Activated CD8-positive, alpha-beta memory T cell treated with anti-CD3 and anti-CD28 coated beads, Interleukin-2, amount 50 U/mL, for 1 hour (primary cell): ENCODE results near the gene DTX2.
"Not testable (repeated sequence)": the region's sequence is repeated elsewhere in the genome, so short reads cannot be mapped to it uniquely, and the experiment has no call there.

ENCODE experiments used
- DNase-seq: peaks from one replicate; pipeline ENCODE4 v3.0.0-alpha.2; 2020; ENCODE audit errors: extremely low read depth

The DTX2 gene

DNA sequence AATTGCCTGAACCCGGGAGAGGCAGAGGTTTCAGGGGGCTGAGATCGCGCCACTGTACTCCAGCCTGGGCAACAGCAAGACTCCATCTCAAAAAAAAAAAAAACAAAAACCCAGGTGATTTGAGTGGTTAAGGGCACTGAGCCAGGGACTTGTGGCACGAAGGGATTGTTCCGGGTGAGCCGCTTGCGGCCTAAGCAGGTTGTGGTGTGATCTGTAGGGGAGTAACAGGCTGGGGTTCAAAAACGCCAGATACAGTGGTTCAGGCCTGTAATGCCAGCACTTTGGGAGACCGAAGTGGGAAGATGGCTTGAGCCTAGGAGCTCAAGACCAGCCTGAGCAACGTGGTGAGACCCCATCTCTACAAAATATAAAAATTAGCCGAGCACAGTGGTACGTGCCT, 17.7 kb upstream of the DTX2 start:
- not testable (repeated sequence) for DNase-seq

GRCh38 chr7:76445577-76446008, 15.9 kb upstream of the DTX2 start:
- DNase-seq = not testable (repeated sequence)

DNA sequence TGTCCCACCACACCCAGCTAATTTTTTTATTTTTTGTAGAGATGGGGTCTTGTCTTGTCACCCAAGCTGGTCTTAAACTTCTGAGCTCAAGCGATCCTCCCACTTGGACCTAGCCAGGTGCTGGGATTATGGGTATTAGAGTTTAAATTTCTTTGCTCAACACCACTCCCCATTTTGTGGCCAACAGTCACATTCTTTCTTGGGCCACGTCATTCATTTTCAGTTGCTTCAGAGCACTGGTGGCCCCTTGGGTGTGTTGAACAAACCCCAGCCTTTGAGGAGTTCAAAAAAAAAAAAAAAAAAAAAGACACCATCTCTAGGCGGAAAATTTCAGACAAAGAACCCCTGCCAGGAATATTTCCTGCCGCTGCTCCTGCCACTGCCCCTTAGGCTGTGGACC, 4.5 kb upstream of the DTX2 start:
- not testable (repeated sequence) for DNase-seq

- DNase-seq = not testable (repeated sequence)
Observed at GRCh38 chr7:76458504-76458903, 3.0 kb upstream of the DTX2 start.

GRCh38 chr7:76460767-76461166, 742 bp upstream of the DTX2 start:
- not testable (repeated sequence) for DNase-seq

DNA sequence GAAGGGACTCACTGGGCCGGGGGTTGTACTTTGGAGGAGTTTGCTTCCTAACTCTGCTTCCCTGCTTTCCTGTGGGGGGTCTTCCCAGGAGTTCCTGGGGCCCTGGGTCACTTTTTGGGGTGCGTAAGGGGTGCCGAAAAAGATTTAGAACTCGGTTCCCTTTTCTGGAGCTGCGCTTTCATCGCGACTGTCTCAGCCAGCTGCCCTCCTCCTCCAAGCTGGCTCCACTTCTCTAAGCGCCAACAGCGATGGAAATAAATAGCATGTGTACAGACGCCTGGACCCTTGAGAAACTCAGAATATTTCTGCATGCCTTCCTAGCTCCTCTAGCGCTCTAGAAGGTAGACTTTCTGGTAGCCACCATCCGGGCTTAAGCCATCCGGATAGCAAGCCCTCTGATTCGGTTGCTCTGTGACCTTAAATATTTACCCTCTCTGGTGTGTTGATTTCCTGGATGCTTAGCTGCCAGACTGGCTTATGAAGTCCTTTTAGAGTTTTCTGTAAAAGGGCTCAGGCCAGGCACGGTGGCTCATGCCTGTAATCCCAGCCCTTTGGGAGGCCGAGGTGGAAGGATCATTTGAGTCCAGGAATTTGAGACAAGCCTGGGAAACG, 868 bp downstream of the DTX2 start:
- DNase-seq = not testable (repeated sequence)

DNA sequence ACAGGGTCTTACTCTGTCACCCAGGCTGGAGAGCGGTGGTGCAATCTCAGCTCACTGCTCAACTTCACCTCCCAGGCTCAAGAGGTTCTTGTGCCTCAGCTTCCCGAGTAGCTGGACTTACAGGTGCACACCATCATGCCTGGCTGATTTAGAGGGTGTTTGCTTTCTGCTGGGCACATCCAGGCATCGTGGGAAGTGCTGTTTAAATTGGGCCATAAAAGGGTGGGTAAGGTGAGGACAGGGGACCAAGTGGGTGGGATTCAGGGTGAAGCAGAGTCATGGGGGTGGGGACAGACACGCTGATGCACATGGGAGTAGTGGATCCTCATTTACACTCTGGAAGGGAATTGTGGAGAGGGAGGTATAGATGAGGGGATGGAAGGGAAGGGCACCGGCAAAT, 3.5 kb downstream of the DTX2 start:
- not testable (repeated sequence) for DNase-seq

DNA sequence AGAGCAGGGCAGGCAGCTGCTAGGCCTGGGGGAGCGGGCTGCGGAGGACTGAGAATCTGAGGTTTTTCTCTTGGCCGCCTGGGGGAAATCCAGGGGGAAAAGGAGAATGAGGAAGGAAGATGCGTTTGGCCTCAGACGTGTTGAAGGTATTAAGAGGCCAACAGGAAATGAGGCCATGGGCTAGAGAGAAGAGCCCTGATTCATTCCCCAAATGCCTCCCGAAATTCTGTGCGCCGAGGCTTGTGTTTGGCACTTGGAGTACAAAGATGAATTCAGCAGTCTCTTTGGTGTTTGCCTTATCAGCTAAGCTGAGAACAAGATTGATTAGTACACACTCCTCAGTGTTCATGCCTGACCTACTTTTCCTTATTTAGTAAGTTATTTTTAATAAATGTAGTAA, 4.4 kb downstream of the DTX2 start:
- DNase-seq = not testable (repeated sequence)

DNA sequence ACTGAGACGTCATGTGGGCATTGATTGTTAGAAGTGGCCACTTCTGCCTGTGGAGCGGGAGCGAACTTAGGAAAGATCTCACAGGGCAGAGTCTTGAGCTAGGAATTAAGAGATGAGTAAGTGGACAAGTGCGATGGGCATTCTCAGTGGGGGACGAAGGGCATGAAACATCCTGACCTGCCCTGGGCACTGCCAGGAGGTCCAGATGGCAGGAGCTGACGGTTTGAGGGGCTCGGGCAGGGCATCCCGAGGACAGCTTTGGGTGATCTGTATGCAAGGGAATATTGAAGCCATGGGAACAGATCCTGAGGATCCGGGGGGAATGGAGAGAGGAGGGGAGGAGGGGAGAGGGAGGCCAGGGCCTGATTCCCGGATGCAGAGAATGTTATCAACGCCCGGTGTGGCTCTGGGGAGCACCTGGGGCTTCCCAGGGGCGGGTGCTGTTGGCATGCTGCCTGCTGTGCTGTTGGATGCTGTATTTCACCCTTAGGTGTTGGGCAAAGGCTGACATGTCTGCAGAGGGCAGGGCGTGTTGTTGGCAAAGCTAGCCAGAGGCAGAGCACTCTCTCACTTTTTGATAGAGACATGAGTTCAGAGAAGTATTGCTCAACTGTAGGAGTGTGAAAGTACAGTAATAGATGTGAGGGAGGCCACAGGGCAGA, 6.4 kb downstream of the DTX2 start:
- DNase-seq = not testable (repeated sequence)

DNA sequence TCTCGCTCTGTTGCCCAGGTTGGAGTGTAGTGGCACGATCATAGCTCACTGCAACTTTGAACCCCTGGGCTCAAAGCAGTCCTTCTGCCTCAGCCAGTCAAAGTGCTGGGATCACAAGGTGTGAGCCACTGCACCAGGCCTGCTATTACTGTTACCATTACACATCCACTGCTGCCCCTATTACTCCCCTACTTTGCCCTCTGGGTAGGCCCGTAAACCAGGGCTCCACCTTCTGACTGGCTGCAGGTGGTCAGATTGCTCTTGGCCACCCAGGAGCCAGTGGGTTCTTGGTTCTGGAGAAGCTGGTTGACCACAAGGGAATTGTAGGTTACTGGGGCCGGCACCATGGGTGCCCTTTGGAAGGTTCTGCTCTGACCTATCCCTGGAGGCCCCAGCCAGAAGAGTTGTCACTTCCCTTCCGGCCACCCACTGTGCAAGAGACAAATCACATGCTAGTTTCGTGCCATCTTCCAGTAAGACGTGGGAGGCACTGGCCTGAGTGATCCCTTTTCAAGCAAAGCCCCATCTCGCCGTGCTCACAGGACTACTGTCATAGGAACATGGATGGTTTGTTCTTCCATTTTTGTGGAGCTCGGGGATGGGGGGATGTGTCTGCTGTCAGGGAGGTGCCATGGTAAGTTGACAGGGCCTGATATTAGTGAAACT, 10.2 kb downstream of the DTX2 start:
- not testable (repeated sequence) for DNase-seq

DNA sequence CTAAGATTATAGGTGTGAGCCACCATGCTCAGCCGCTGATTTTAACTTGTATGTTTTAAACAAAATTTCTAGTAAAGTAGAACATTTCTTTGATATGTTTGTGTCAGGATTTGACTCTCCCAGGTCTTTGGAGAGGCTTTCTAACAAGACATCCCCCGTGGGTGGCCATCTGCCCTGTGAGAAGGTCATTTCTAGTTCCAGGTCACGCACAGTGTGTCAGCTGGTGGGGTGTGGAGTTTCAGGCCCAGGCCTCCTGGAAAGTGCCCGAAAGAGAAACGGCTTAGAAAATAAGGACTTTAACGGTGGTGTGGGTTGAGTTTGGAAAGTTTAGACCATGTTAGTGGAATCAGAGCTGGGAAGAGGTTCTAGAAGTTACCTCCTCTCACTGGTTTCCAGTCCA, 11.6 kb downstream of the DTX2 start:
- DNase-seq = not testable (repeated sequence)

- not testable (repeated sequence) for DNase-seq
Observed at GRCh38 chr7:76476280-76476679, 14.8 kb downstream of the DTX2 start.

DNA sequence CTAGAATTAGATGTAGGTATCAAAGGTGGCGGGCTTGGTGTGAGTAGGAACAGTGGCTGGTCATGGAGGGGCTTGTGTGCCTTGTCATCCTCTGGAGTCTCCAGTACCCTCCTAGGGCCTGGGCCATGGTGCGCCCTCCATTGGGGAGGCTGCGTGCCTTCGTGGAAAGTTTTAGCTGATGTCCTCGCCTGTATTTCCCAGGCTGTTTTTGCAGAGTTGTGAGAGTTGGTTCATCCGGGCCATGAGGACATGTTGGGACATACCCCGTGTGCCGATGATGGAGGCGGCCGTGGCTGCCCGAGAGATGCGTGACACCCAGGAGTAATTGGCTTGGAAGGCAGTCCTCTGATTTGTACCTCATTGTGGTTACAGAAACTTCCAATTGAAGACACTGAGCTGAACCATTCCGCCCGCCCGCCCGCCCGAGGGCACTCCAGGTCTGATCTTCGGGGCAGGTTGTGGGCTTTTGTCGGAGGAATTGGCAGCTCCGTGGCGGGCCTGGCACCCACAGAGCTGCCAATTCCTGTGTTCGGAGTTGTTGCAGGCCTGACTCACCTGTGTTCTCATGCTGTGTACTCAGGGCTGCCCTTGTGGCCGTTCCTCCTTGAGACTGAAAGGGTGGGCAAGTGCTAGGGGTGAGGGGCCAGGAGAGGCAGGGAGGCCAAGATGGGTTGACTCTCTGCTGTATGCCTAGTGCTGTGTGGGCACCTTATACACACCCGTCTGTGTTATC, 15.4 kb downstream of the DTX2 start:
- DNase-seq = not testable (repeated sequence)

GRCh38 chr7:76479628-76480027, 18.1 kb downstream of the DTX2 start:
- not testable (repeated sequence) for DNase-seq

DNA sequence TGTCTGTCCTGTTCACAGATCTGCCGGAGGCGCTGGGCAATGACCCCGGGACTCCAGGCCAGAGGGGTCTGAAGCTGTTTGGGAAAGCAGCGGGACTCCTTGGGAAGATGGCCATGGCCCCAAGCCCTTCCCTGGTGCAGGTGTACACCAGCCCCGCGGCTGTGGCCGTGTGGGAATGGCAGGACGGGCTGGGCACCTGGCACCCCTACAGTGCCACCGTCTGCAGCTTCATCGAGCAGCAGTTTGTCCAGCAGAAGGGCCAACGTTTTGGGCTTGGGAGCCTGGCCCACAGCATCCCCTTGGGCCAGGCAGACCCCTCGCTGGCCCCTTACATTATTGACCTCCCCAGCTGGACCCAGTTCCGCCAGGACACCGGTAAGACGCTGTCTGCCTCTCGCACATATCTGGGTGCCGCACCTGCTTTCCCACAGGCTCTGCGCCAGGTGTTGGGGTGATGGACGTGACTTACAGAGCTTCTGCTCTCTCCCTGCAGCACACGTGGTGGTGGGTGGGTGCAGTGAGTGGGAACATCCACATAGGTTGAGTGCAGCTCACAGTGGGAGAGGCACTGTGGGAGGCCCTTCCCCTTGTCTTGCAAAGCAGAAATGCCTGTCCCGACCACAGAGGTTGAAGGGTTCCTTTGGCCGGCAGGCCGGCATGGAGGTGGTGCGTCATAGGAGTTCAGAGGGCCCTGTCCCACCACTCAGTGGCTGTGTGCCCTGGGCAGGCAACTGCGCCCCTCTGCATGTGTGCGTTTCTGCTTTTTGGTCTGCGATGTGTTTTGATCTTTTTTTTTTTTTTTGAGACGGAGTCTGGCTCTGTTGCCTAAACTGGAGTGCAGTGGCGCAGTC, 19.1 kb downstream of the DTX2 start:
- not testable (repeated sequence) for DNase-seq

DNA sequence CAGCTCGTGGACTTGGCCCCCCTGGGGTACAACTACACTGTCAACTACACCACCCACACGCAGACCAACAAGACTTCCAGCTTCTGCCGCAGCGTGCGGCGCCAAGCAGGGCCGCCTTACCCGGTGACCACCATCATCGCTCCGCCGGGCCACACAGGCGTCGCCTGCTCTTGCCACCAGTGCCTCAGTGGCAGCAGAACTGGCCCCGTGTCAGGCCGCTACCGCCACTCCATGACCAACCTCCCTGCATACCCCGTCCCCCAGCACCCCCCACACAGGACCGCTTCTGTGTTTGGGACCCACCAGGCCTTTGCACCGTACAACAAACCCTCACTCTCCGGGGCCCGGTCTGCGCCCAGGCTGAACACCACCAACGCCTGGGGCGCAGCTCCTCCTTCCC, 21.2 kb downstream of the DTX2 start:
- DNase-seq = not testable (repeated sequence)

- not testable (repeated sequence) for DNase-seq
Observed at GRCh38 chr7:76483081-76483480, 21.6 kb downstream of the DTX2 start.

DNA sequence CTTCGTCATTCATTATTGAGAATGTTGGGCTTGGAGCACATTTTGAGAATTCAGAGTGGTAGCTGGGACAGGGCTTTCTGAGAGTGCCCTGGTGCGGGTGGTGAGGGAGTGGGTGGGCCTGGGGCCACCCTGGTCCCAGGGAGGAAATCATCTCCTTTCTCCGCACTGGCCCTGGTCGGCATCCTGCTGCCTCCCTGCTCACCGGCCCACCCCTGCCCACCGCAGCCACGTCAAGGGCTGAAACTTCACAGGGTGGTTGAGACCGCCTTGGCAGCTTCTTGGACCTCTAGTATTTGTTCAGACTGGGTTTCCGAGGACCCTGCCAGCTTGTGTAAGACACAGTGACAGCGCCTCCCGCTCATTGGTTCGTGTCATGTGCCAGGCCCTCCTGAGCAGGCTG, 22.9 kb downstream of the DTX2 start:
- DNase-seq = not testable (repeated sequence)

GRCh38 chr7:76485822-76486610, 24.5 kb downstream of the DTX2 start:
- DNase-seq = not testable (repeated sequence)

GRCh38 chr7:76486618-76487017, 25.1 kb downstream of the DTX2 start:
- peak; percentile 7 for DNase-seq
